Glutamatergic neuron (in vitro differentiated cells): ENCODE data around the gene GCSAML. TPM values are rescaled to one million over a fixed set of nuclear protein-coding genes. Genes with fewer than 3 reads are reported as not detected.
"Not testable (repeated sequence)": the region's sequence is repeated elsewhere in the genome, so short reads cannot be mapped to it uniquely, and the experiment has no call there.

Source experiments
- DNase-seq: peaks from one replicate; pipeline ENCODE4 v3.0.0; 2022
- H3K27ac Mint-ChIP-seq: one replicate; pipeline ENCODE4 v1.8.0; 2020; ENCODE audit warnings: mild to moderate bottlenecking, mixed read lengths, inconsistent platforms; ENCODE audit not compliant: unreplicated experiment
- H3K27me3 Mint-ChIP-seq: one replicate; pipeline ENCODE4 v1.8.0; 2020; ENCODE audit warnings: mild to moderate bottlenecking, moderate library complexity, mixed read lengths, inconsistent platforms; ENCODE audit not compliant: unreplicated experiment
- H3K36me3 Mint-ChIP-seq: one replicate; pipeline ENCODE4 v1.8.0; 2020; ENCODE audit warnings: mild to moderate bottlenecking, mixed read lengths, inconsistent platforms; ENCODE audit not compliant: unreplicated experiment
- H3K4me1 Mint-ChIP-seq: one replicate; pipeline ENCODE4 v1.8.0; 2020; ENCODE audit warnings: mild to moderate bottlenecking, low read depth, mixed read lengths, inconsistent platforms; ENCODE audit not compliant: unreplicated experiment
- H3K4me3 Mint-ChIP-seq: one replicate; pipeline ENCODE4 v1.8.0; 2020; ENCODE audit warnings: mild to moderate bottlenecking, mixed read lengths, inconsistent platforms; ENCODE audit not compliant: unreplicated experiment
- H3K9me3 Mint-ChIP-seq: one replicate; pipeline ENCODE4 v1.8.0; 2020; ENCODE audit warnings: mild to moderate bottlenecking, moderate library complexity, mixed read lengths, inconsistent platforms; ENCODE audit not compliant: unreplicated experiment
- long read RNA-seq: library from polyadenylated mRNA; unstranded; transcript quantifications from one replicate; pipeline ENCODE4 v2.0.0, GENCODE V29; 2020; ENCODE audit not compliant: unreplicated experiment
- total RNA-seq: library from RNA; stranded (reverse); fragmentation: NEBNext Ultra II Directional; extraction: Animal tissue kit (Norgen Biotek cat#: 25700); gene quantifications from one replicate; pipeline ENCODE4 v1.2.1, GENCODE V29; 2021; ENCODE audit not compliant: unreplicated experiment
- TF ChIP-seq, protein P1 (sequence below): fragments of 200-600 bp; sonication (generic); IDR thresholded peaks from one replicate; pipeline ENCODE4 v1.5.0; 2021; ENCODE audit not compliant: partially characterized antibody, unreplicated experiment

GCSAML gene
- total RNA-seq = not detected
- long read RNA-seq = 0 reads

DNA sequence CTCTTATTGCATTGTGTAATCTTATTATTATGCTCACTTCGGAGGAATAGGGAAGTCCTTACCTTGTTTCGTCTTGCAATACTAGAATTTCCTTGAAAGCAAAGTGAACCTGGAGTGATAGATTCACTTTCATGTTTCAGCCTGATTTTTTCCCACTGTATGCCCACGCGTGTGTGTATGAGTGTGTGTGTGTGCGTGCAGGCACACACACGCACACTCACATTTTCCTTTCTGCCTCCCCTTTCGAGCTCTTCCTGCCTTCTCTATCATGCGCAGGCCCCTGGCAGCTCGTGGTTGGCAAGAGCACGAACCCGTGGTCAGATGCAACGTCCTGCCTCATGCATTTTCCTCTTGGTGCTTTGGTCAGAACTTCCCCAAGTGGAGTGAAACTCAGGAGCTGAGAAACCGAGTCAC is at the start of gene GCSAML:
Gene GCSAML, plus strand, starts transcription at position 366 of the 414 bp plus-strand sequence. CDS start 58 bp downstream, outside the sequence.
- Mint-ChIP-seq H3K9me3 (no peaks in the 10 kb centered on the region), H3K27ac (no peak within 1 kb of the TSS), H3K27me3 (no peaks in the 10 kb centered on the region), H3K4me3 (no peak within 1 kb of the TSS), H3K4me1 (no peaks in the 10 kb centered on the region), H3K36me3 (no peaks in the 10 kb centered on the region)
- no peak for DNase-seq
- TF ChIP-seq, protein P1, sequence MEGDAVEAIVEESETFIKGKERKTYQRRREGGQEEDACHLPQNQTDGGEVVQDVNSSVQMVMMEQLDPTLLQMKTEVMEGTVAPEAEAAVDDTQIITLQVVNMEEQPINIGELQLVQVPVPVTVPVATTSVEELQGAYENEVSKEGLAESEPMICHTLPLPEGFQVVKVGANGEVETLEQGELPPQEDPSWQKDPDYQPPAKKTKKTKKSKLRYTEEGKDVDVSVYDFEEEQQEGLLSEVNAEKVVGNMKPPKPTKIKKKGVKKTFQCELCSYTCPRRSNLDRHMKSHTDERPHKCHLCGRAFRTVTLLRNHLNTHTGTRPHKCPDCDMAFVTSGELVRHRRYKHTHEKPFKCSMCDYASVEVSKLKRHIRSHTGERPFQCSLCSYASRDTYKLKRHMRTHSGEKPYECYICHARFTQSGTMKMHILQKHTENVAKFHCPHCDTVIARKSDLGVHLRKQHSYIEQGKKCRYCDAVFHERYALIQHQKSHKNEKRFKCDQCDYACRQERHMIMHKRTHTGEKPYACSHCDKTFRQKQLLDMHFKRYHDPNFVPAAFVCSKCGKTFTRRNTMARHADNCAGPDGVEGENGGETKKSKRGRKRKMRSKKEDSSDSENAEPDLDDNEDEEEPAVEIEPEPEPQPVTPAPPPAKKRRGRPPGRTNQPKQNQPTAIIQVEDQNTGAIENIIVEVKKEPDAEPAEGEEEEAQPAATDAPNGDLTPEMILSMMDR = no peak

DNA sequence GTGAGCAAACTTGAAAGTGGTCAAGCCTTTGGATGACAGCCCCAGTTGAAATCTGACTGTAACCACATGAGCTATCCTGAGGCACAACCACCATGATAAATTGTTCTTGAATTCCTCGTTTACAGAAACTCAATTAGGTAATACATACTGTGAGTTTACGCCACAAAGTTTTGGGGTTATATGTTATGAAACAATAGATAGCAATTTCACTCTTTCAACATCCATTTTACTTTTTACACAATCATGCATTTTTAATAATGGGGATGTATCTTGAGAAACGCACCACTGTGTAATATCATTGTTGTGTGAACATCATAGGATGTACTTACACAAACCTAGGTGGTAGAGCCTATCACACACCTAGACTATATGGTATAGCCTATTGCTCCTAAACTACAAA is 48.1 kb upstream of the GCSAML start:
- TF ChIP-seq, protein P1 = no peak
- no peak overlapping the region for H3K4me3 Mint-ChIP-seq
- H3K27me3 Mint-ChIP-seq = no peaks in the 10 kb centered on the region
- no peak for DNase-seq
- H3K27ac Mint-ChIP-seq = no peak overlapping the region
- H3K4me1 Mint-ChIP-seq = no peaks in the 10 kb centered on the region
- no peaks in the 10 kb centered on the region for H3K9me3 Mint-ChIP-seq
- no peaks in the 10 kb centered on the region for H3K36me3 Mint-ChIP-seq

DNA sequence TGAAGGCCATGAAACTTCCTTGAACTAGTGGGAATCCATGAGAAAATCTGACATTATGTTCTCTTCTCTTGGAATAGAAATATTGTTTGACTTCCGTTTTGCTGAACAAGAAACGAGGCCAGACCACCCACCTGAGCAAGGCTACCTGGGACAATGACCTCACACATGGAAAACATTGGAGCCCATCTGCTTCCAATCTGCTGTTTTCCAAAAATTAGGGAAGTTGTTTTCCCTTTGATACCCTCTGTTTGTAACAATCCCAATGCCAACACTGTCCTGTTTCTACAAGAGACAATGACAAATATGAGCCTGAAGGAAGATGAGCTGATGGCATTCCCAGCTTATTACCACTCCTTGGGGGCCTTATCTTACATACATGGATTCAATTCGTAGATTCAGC is 42.1 kb upstream of the GCSAML start:
- Mint-ChIP-seq H3K36me3 (no peaks in the 10 kb centered on the region), H3K4me3 (no peak overlapping the region), H3K9me3 (peaks cover 2% of the 10 kb centered on the region), H3K4me1 (no peaks in the 10 kb centered on the region), H3K27ac (no peak overlapping the region), H3K27me3 (peaks cover 6% of the 10 kb centered on the region)
- TF ChIP-seq, protein P1 = no peak
- DNase-seq = no peak

DNA sequence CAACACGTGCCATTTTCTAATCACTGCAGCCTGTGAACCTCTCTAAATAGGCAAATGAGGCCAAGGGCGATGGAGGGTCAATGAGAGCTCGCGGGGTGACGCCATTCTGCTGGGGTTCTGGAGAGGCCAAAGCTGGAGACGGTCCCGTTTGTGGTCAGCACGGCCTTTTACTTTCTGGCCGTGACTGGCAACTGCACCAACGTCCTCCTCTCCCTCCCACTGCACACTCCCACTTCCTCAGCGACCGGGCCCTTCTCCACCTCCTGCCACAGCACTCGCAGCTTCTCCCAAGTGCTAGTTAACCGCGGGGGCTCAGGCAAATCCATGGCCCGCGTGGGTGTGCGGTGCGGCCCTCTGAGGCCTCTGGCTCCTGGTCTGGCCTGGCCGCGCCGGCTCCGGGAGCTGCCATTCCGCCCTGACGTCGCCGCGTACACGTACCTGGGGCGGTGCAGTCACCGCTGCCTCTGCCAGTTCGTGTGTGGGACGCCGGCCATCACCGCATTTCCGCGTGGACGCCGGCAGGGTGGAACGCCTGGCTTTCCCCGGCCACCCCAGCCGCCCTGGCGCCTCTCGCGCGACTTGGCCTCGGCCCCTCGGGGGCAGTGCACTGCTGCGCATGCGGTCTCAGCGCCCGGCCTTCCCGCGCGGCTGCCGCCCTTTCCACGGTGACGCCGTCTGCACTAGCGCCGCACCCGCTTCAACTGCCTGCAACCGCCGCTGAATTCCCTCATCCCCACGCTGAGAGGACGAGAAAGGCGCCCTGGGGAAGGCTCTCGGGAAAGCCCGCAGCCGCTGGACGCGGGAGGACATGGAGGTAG is 30.9 kb upstream of the GCSAML start:
- Mint-ChIP-seq H3K27me3 (no peaks in the 10 kb centered on the region), H3K9me3 (peaks cover 1% of the 10 kb centered on the region), H3K36me3 (peaks cover 6% of the 10 kb centered on the region), H3K27ac (no peak overlapping the region), H3K4me1 (no peaks in the 10 kb centered on the region), H3K4me3 (no peak overlapping the region)
- TF ChIP-seq, protein P1 = no peak
- no peak for DNase-seq

DNA sequence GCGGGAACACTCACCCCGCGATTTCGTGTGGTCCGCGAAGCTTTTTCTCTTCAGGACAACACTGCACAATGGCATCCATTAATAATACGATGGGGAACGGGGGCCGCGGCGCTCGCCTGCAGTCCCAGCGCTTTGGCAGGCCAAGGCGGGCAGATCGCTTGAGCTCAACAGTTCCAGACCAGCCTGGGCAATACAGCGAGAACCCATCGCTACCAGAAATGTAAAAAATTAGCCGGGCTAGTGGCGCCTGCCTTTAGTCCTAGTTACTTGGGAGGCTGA is 30.4 kb upstream of the GCSAML start:
- DNase-seq = no peak
- Mint-ChIP-seq H3K9me3 (peaks cover 1% of the 10 kb centered on the region), H3K4me1 (no peaks in the 10 kb centered on the region), H3K4me3 (no peak overlapping the region), H3K27me3 (no peaks in the 10 kb centered on the region), H3K36me3 (peaks cover 8% of the 10 kb centered on the region), H3K27ac (no peak overlapping the region)
- TF ChIP-seq, protein P1 = no peak

DNA sequence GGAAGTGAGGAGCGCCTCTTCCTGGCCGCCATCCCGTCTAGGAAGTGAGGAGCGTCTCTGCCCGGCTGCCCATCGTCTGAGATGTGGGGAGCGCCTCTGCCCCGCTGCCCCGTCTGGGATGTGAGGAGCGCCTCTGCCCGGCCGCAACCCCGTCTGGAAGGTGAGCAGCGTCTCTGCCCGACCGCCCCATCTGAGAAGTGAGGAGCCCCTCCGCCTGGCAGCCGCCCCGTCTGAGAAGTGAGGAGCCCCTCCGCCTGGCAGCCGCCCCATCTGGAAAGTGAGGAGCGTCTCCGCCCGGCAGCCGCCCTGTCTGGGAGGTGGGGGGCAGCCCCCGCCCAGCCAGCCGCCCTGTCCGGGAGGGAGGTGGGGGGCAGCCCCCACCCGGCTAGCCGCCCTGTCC is 27.0 kb upstream of the GCSAML start:
- DNase-seq, H3K9me3 Mint-ChIP-seq, H3K4me3 Mint-ChIP-seq, H3K4me1 Mint-ChIP-seq, H3K36me3 Mint-ChIP-seq, H3K27ac Mint-ChIP-seq, H3K27me3 Mint-ChIP-seq: not testable (repeated sequence)
